Endothelial cell of umbilical vein (primary cell): ENCODE measurements around the gene HHIPL2. TPM values are rescaled to one million over a fixed set of nuclear protein-coding genes. Genes with fewer than 3 reads are reported as not detected.

Source experiments
- Bru-seq: library from RNA; stranded (reverse); fragments of 400-500 nt; gene quantifications from one replicate; lab custom pipeline; 2021; lab: Mats Ljungman, UMichigan
- BruChase-seq, 2 experiments: library from RNA; stranded (reverse); fragments of 400-500 nt; gene quantifications; one replicate each; lab custom pipeline; 2021; lab: Mats Ljungman, UMichigan
- BruUV-seq: library from RNA; stranded (reverse); fragments of 400-500 nt; replicated peaks from 2 replicates; lab custom pipeline; 2021; lab: Mats Ljungman, UMichigan
- CTCF ChIA-PET: fragments of 300-600, 350-600 bp; sonication (Branson Sonifier 250); formaldehyde crosslinking; loops from one replicate; lab custom pipeline; 2021; ENCODE audit warnings: antibody characterized with exemption, inconsistent platforms; lab: Charles Lee
- POLR2A ChIA-PET: fragments of 300-600, 350-600 bp; sonication (Branson Sonifier 250); formaldehyde crosslinking; loops from one replicate; lab custom pipeline; 2021; ENCODE audit warnings: antibody characterized with exemption, inconsistent platforms; lab: Charles Lee
- DNase-seq: peaks from one replicate; pipeline ENCODE4 v3.0.0-alpha.2; 2011; ENCODE audit warnings: low read depth, low spot score
- FAIRE-seq: peaks from 2 replicates; lab custom pipeline; 2011; peaks lifted over from hg19 to GRCh38; lab: Jason Lieb, UNC
- H2AFZ ChIP-seq: 2 replicates; pipeline ENCODE4 v1.6.0; 2012; ENCODE audit warnings: low read depth, low read length, control low read depth, inconsistent platforms
- H3K27ac ChIP-seq: 2 replicates; pipeline ENCODE4 v1.5.1; 2011; ENCODE audit warnings: low read depth, mild to moderate bottlenecking, control low read depth, low read length, moderate library complexity; ENCODE audit not compliant: insufficient read depth
- H3K27me3 ChIP-seq, 2 experiments: 2 replicates each; pipeline versions ENCODE4 v1.6.0 to v1.6.1; 2011; ENCODE audit warnings: low read length in 2 of 2, mixed read lengths in 1 of 2; ENCODE audit not compliant: control insufficient read depth in 2 of 2, insufficient read depth in 2 of 2
- H3K36me3 ChIP-seq, 2 experiments: 2 replicates in 1 of 2; 3 replicates in 1 of 2; pipeline ENCODE4 v1.5.1; 2011; ENCODE audit warnings: low read length in 2 of 2, mild to moderate bottlenecking in 1 of 2, moderate library complexity in 1 of 2; ENCODE audit not compliant: control insufficient read depth in 2 of 2, insufficient read depth in 2 of 2; ENCODE audit errors: extremely low read depth in 1 of 2
- H3K4me1 ChIP-seq: 3 replicates; pipeline ENCODE4 v1.5.1; 2011; ENCODE audit warnings: mild to moderate bottlenecking, low read length; ENCODE audit not compliant: control insufficient read depth, insufficient read depth; ENCODE audit errors: extremely low read depth
- H3K4me2 ChIP-seq: 2 replicates; pipeline ENCODE4 v1.6.1; 2011; ENCODE audit warnings: low read length, control low read depth, mixed read lengths; ENCODE audit not compliant: insufficient read depth
- H3K4me3 ChIP-seq, 3 experiments: fragments of 200-600 bp in 1 of 3; sonication (generic), shearing (Covaris generic) in 1 of 3; replicated peaks in 1 of 3; 2 replicates each; pipeline ENCODE4 v1.5.1; 2011 to 2016; ENCODE audit warnings: control low read depth in 3 of 3, low read length in 3 of 3, mild to moderate bottlenecking in 2 of 3, inconsistent platforms in 1 of 3, low read depth in 1 of 3, moderate library complexity in 1 of 3; ENCODE audit not compliant: insufficient read depth in 1 of 3
- H3K79me2 ChIP-seq: 2 replicates; pipeline ENCODE4 v1.6.0; 2012; ENCODE audit warnings: low read length, inconsistent platforms; ENCODE audit not compliant: control insufficient read depth, insufficient read depth
- H3K9ac ChIP-seq: replicated peaks from 2 replicates; pipeline ENCODE3; 2011; ENCODE audit warnings: low read length, control low read depth; ENCODE audit not compliant: insufficient read depth; ENCODE audit errors: extremely low read depth
- H3K9me1 ChIP-seq: replicated peaks from 3 replicates; pipeline ENCODE4 v1.6.0; 2011; ENCODE audit warnings: mild to moderate bottlenecking, low read length; ENCODE audit not compliant: control insufficient read depth, insufficient read depth; ENCODE audit errors: extremely low read depth
- H3K9me3 ChIP-seq: replicated peaks from 2 replicates; pipeline ENCODE4 v1.5.1; 2012; ENCODE audit warnings: low read length, inconsistent platforms; ENCODE audit not compliant: control insufficient read depth, insufficient read depth
- H4K20me1 ChIP-seq: replicated peaks from 2 replicates; pipeline ENCODE3; 2011; ENCODE audit warnings: mild to moderate bottlenecking, low read length; ENCODE audit not compliant: control insufficient read depth, insufficient read depth; ENCODE audit errors: extremely low read depth
- EZH2 ChIP-seq: IDR thresholded peaks from 2 replicates; pipeline ENCODE4 v1.6.1; 2012; ENCODE audit warnings: borderline replicate concordance, low read depth, mild to moderate bottlenecking, moderate library complexity, low read length, inconsistent platforms; ENCODE audit not compliant: severe bottlenecking
- FOS ChIP-seq: IDR thresholded peaks from 2 replicates; pipeline ENCODE4 v1.6.1; 2011; ENCODE audit warnings: mild to moderate bottlenecking, low read length, moderate library complexity, borderline replicate concordance; ENCODE audit not compliant: insufficient read depth
- GATA2 ChIP-seq: IDR thresholded peaks from 2 replicates; pipeline ENCODE4 v1.7.0; 2011; ENCODE audit warnings: low read depth, mild to moderate bottlenecking, moderate library complexity, mixed read lengths, low read length; ENCODE audit not compliant: insufficient read length, insufficient read depth
- JUN ChIP-seq: IDR thresholded peaks from 2 replicates; pipeline ENCODE4 v1.6.1; 2011; ENCODE audit warnings: borderline replicate concordance, low read depth; ENCODE audit not compliant: insufficient read length, insufficient read depth
- MAX ChIP-seq: IDR thresholded peaks from 2 replicates; pipeline ENCODE4 v1.6.1; 2011; ENCODE audit not compliant: insufficient read depth, insufficient read length
- MYC ChIP-seq: IDR thresholded peaks from one replicate; pipeline ENCODE4 v1.6.1; 2011; ENCODE audit warnings: mild to moderate bottlenecking, low read depth, low read length
- POLR2A ChIP-seq: IDR thresholded peaks from 2 replicates; pipeline ENCODE4 v1.6.1; 2012; ENCODE audit warnings: low read depth, mild to moderate bottlenecking, control low read depth, low read length
- POLR2AphosphoS5 ChIP-seq: IDR thresholded peaks from 2 replicates; pipeline ENCODE4 v1.6.1; 2012; ENCODE audit warnings: low read depth, mild to moderate bottlenecking, control low read depth, low read length, moderate library complexity; ENCODE audit not compliant: insufficient read depth
- dilution Hi-C: fragments of 300-500 bp; cut with MboI; formaldehyde crosslinking; loops from one replicate; pipeline ENCODE4 v1.15.0; 2019; ENCODE audit warnings: low sequenced_read_pairs; ENCODE audit not compliant: extremely low pct_ligation_motif_present
- intact Hi-C: fragments of 100-400 bp; cut with micrococcal nuclease; formaldehyde crosslinking; loops from one replicate; pipeline ENCODE4 v1.10.0; 2022
- long read RNA-seq: library from polyadenylated mRNA; stranded (forward); transcript quantifications from one replicate; pipeline ENCODE4 v2.0.0, GENCODE V29; 2021
- polyA minus RNA-seq, 3 experiments: library from RNA; depleted of rRNA, polyadenylated mRNA; stranded (reverse); fragments of >200 nt; gene quantifications; 1 replicate in 1 of 3; 2 replicates in 2 of 3; pipeline ENCODE4 v1.2.3, GENCODE V29; 2011
- polyA plus RNA-seq, 4 experiments: library from polyadenylated mRNA; depleted of rRNA in 3 of 4; stranded (reverse) in 3 of 4; unstranded in 1 of 4; fragments of >200 nt; gene quantifications; 2 replicates each; pipeline versions ENCODE4 v1.2.1 to v1.2.3, GENCODE V29; 2011 to 2012; ENCODE audit warnings: missing spikeins in 1 of 4
- total RNA-seq: library from RNA; stranded (reverse); gene quantifications from 2 replicates; pipeline ENCODE4 v1.2.3, GENCODE V29; 2021
- TF ChIP-seq, protein P1 (sequence below), 2 donors: IDR thresholded peaks; 1 replicate in 1 of 2; 2 replicates in 1 of 2; pipeline ENCODE4 v1.5.1; 2011; ENCODE audit warnings: low read length in 2 of 2, mild to moderate bottlenecking in 2 of 2, moderate library complexity in 2 of 2, control low read depth in 1 of 2, inconsistent platforms in 1 of 2, low read depth in 1 of 2; ENCODE audit not compliant: insufficient read depth in 1 of 2; ENCODE audit errors: extremely low read depth in 1 of 2

HHIPL2 gene
- not detected in 2 replicates for total RNA-seq
- 0.03 TPM in 1 of 2 replicates, not detected in the other for polyA plus RNA-seq
- not detected in 2 replicates for polyA plus RNA-seq (2011; cell fraction: cytosol; rRNA removed)
- 0.26 and 0.57 TPM in 2 replicates for polyA plus RNA-seq (2011; cell fraction: nucleus; rRNA removed)
- polyA plus RNA-seq (2012) = not detected in 2 replicates
- not detected in 2 replicates for polyA minus RNA-seq
- polyA minus RNA-seq (2011; cell fraction: cytosol; rRNA and poly(A)+ RNA removed) = not detected
- not detected in 2 replicates for polyA minus RNA-seq (2011; cell fraction: nucleus; rRNA and poly(A)+ RNA removed)
- percentile 10 among the genes with signal in this experiment for Bru-seq, nascent RNA
- BruChase-seq, experiment 1, labeled RNA remaining after a 6-hour chase = percentile 14 among the genes with signal in this experiment
- BruChase-seq, experiment 2, labeled RNA remaining after a 2-hour chase = percentile 9 among the genes with signal in this experiment
- long read RNA-seq = 0 reads

DNA sequence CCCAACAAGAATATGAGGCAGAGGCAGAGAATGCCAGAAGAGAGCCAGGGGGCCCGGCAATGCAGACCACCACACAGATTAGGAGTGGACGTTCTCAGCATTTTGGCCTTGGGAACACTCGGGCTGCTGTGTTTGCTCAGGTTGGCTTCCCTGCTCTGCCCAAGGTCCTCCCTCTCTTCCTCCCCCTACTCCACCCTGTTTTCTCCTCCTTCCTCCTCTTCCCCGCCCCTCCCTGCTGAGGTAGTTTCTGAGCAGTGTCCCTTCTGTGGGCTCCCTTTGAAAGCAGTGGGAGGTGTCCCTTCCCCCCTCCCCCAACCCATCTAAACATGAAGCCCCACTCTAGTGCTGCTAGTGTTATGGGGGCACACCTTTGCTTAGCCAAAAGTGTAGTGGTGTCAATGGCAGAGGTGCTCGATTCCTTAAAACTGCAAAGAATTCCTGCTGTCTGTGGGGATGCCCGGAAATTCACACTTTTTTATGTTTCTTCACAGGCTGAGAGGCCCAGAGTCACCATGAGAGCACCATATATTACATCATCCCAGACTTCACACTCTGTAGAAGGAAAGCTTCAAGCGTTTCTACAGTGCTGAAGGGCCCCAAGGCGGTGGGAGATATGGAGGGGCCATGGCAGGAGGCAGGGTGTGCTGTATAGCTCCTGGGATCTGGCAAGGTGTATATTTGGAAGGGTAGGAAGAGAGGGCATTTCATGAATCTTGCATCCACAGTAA is at the start of gene HHIPL2:
TSS of gene HHIPL2 (minus strand) at position 161 of the 728 bp plus-strand sequence. CDS start at position 101, 60 bp downstream.
- H4K20me1 ChIP-seq = no peaks in the 10 kb centered on the region
- no TSS peak for BruUV-seq
- FAIRE-seq (no peak), DNase-seq (no peak)
- H3K27me3 ChIP-seq = peaks cover 3 to 5% of the 10 kb centered on the region in 2 experiments
- H3K9ac ChIP-seq = no peak within 1 kb of the TSS
- no peak for TF ChIP-seq GATA2
- TF ChIP-seq MYC = no peak
- no peak for TF ChIP-seq FOS
- TF ChIP-seq MAX = no peak
- TF ChIP-seq, protein P1, sequence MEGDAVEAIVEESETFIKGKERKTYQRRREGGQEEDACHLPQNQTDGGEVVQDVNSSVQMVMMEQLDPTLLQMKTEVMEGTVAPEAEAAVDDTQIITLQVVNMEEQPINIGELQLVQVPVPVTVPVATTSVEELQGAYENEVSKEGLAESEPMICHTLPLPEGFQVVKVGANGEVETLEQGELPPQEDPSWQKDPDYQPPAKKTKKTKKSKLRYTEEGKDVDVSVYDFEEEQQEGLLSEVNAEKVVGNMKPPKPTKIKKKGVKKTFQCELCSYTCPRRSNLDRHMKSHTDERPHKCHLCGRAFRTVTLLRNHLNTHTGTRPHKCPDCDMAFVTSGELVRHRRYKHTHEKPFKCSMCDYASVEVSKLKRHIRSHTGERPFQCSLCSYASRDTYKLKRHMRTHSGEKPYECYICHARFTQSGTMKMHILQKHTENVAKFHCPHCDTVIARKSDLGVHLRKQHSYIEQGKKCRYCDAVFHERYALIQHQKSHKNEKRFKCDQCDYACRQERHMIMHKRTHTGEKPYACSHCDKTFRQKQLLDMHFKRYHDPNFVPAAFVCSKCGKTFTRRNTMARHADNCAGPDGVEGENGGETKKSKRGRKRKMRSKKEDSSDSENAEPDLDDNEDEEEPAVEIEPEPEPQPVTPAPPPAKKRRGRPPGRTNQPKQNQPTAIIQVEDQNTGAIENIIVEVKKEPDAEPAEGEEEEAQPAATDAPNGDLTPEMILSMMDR (IDR thresholded peaks at IDR 0.05; ENCODE audit: extremely low read depth in 1 of 2, insufficient read depth in 1 of 2, low read depth in 1 of 2, low read length in 2 of 2) = no peak
- TF ChIP-seq EZH2 = no peak
- TF ChIP-seq POLR2A = no peak
- no peak for TF ChIP-seq JUN
- no peak for TF ChIP-seq POLR2AphosphoS5
- H2AFZ ChIP-seq = no peak within 1 kb of the TSS
- H3K9me3 ChIP-seq = no peaks in the 10 kb centered on the region
- POLR2A ChIA-PET = no interaction called here
- CTCF ChIA-PET = no interaction called here
- H3K79me2 ChIP-seq = no peaks in the 10 kb centered on the region
- H3K36me3 ChIP-seq = no peaks in the 10 kb centered on the region
- H3K4me2 ChIP-seq = no peak within 1 kb of the TSS
- no peak within 1 kb of the TSS for H3K4me3 ChIP-seq
- intact Hi-C loops = loop anchor here (2.0 kb wide), 1 partner anchor 87 kb away; no protein-coding TSS in a partner anchor
- dilution Hi-C loops = no loop called here
- H3K27ac ChIP-seq = no peak within 1 kb of the TSS
- H3K4me1 ChIP-seq = no peaks in the 10 kb centered on the region
- H3K9me1 ChIP-seq = no peaks in the 10 kb centered on the region
